Activated CD4-positive, CD25-positive, alpha-beta regulatory T cell treated with anti-CD3 and anti-CD28 coated beads, Interleukin-2, amount 50 U/mL, for 24 hours (primary cell): ENCODE results near the gene MSL1.
A peak's percentile ranks its signal among the peaks of the same experiment; 100 is the strongest.

Source experiments
- ATAC-seq, 2 donors: fragments of 150-1000 bp; cut with Tn5 transposase; one replicate each; pipeline ENCODE4 v1.10.0; 2021; ENCODE audit warnings: mild to moderate bottlenecking in 1 of 2, moderate library complexity in 1 of 2

The MSL1 gene, protein sequence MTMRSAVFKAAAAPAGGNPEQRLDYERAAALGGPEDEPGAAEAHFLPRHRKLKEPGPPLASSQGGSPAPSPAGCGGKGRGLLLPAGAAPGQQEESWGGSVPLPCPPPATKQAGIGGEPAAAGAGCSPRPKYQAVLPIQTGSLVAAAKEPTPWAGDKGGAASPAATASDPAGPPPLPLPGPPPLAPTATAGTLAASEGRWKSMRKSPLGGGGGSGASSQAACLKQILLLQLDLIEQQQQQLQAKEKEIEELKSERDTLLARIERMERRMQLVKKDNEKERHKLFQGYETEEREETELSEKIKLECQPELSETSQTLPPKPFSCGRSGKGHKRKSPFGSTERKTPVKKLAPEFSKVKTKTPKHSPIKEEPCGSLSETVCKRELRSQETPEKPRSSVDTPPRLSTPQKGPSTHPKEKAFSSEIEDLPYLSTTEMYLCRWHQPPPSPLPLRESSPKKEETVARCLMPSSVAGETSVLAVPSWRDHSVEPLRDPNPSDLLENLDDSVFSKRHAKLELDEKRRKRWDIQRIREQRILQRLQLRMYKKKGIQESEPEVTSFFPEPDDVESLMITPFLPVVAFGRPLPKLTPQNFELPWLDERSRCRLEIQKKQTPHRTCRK

GRCh38 chr17:40121181-40122135 lies at the start of gene MSL1:
Gene MSL1, plus strand, starts transcription at chr17:40121971. Its CDS starts 642 bp downstream, at chr17:40122613.
- ATAC-seq, result peak; percentile 73 to 75

- no peak for ATAC-seq
These were observed 49.6 kb upstream of the MSL1 start for GRCh38 chr17:40072040-40072734.

GRCh38 chr17:40072735-40073346 lies 48.9 kb upstream of the MSL1 start:
- no peak for ATAC-seq

DNA sequence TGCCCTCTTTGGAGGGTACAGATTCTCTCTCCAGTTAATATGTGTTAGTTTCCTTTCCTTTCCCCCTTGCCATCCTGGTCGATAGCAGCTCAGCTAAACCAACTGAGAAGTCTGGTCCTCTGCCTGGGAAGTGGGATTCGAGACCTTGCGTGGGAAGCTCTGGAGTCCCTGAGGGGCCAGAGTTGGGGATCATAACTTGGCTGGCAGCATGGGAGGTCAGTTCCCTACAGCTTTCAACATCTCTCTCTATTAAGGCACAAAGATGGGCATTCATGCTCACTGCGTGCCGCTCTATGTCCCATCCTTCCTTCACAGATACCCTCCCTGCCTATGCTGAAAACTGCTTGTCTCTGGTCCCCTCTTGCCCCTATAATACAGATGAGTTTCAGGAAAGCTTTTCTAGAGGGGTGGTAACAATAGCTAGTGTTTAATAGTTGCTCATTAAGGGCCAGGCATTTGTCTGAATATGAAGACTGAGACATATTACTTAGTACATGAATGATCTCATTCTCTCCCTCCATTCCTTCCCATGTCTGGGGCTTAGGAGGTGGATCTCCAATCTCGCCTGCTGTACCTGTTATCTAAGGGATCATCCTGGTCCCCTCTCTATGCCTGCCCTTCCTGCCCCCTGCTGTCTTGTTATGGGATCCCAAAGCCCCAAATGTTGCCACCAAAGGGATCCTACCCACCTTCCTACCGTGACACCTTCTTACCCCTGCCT lies 48.2 kb upstream of the MSL1 start:
- ATAC-seq, result no peak

DNA sequence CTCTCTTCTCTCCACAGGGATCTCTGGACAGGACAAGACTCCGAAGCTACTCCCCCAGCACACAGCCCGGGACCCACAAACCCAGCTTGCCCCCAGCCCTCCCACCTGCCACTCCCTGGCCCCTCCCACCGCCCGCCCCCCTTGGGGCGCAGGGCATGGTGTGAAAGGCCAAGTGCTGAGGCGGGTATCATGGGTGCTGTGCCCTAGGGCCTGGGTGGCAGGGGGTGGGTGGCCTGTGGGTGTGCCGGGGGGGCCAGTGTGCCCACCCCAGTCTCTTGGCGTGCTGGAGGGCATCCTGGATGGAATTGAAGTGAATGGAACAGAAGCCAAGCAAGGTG lies 47.6 kb upstream of the MSL1 start:
- no peak for ATAC-seq

DNA sequence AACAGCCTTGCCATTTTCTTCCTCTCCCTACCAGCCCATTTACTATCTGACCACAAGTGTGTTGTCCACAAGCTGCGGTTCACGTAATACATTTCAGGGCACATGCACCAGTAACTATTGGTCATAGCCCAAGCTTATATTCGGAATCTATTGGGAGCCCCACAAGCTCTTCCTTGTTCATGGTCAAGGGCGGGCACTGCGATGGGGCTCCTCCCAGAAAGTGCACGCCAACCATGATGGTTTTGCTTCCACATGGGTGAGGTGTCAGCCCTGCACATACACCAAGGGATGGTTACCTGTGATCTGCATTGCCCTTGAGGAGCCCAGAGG lies 46.9 kb upstream of the MSL1 start:
- ATAC-seq, result no peak

- peak; percentile 73 to 81 for ATAC-seq
These were observed 46.4 kb upstream of the MSL1 start for GRCh38 chr17:40075201-40075941.

DNA sequence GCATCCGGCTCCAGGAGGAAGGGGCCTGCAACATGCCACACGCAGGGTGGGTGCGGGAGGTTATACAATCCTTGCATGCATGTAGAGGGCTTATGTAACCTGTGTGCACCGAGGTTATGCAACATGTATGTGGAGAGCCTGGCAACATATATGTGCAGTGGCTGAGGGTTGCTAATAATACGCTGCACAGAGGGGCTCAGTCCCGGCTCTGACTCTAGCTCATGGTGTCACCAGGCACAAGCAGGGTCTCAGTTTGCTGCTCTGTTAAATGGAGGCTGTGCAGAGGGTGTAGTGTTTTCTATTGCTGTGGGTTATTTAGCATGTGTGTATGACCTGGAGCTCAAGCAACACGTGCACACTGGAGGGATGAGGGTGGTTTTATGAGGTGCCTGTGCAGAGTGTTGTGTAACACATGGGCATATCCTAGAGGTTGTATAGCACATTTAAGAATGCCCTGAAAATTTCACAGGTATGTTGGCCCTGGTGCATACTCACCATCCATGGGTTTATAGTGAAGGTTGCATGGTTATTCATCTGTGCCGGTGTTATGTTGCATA lies 45.8 kb upstream of the MSL1 start:
- no peak for ATAC-seq

DNA sequence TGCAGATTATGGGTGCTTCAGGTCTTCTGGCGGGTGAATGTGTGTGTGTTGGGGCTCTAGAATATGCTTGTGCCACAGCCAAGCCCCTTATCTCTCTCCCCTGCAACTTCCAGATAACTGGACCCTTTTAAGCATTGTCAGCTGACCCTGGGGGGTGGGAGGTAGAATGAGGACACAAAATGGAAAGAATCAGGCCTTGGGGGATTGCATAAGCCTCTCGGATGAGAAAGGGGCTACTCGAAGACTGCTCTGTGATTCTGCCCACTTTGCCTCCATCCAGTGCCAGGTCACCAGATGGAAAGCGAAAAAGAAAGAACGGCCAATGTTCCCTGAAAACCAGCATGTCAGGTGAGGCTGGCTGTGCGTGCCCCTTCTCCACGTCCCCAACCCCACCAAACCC lies 45.2 kb upstream of the MSL1 start:
- ATAC-seq, result no peak

- no peak for ATAC-seq
These were observed 42.2 kb upstream of the MSL1 start for GRCh38 chr17:40079545-40079944.

GRCh38 chr17:40084477-40084876 lies 37.3 kb upstream of the MSL1 start:
- no peak for ATAC-seq

- ATAC-seq, result peak; percentile 65 to 72
These were observed 35.4 kb upstream of the MSL1 start for GRCh38 chr17:40086150-40087044.

- ATAC-seq, result no peak
These were observed 34.5 kb upstream of the MSL1 start for GRCh38 chr17:40087049-40087794.

- ATAC-seq, result no peak
These were observed 33.7 kb upstream of the MSL1 start for GRCh38 chr17:40087903-40088718.

DNA sequence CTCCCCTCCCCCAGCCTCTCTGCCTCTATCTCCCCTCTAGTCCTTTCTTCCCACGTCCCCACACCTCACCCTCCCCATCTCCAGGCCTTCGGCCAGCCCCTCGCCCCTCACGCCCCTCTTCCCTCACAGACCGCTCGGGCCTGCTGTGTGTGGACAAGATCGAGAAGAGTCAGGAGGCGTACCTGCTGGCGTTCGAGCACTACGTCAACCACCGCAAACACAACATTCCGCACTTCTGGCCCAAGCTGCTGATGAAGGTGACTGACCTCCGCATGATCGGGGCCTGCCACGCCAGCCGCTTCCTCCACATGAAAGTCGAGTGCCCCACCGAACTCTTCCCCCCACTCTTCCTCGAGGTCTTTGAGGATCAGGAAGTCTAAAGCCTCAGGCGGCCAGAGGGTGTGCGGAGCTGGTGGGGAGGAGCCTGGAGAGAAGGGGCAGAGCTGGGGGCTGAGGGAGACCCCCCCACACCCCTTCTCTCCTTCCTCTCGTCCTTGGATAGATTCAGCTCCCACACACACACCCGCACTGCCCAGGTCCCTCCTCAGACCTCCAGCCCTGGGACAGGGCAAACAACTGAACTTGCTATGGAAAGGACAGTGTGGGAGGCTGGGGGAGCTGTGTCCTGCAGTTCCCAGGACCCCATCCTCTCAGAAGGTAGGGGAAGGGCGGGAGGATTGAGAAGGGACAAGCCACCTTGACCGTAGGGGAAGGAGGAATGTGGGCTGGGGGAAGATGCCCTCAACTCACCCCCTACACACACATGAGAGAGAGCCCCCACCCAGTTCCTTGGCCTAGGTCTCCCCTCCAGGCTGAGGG lies 32.5 kb upstream of the MSL1 start:
- ATAC-seq, result no peak

- ATAC-seq, result no peak
These were observed 31.3 kb upstream of the MSL1 start for GRCh38 chr17:40090237-40091119.
